BJ (cell line): Measurements from ENCODE around the gene SRGAP2. TPM values are rescaled to one million over a fixed set of nuclear protein-coding genes. Genes with fewer than 3 reads are reported as not detected.
A peak's percentile ranks its signal among the peaks of the same experiment; 100 is the strongest.
"Not testable (repeated sequence)": the region's sequence is repeated elsewhere in the genome, so short reads cannot be mapped to it uniquely, and the experiment has no call there.

Experiments used
- CTCF ChIA-PET: fragments of 350-600 bp; formaldehyde crosslinking; extraction: SDS; loops from one replicate; lab custom pipeline; 2021; ENCODE audit warnings: antibody characterized with exemption, inconsistent platforms; lab: Yijun Ruan, JAX
- POLR2A ChIA-PET: fragments of 300-600 bp; sonication (Branson Sonifier 250); formaldehyde crosslinking; extraction: SDS; loops from one replicate; lab custom pipeline; 2021; ENCODE audit warnings: antibody characterized with exemption; lab: Charles Lee
- DNase-seq: peaks from one replicate; pipeline ENCODE4 v3.0.0-alpha.2; 2011; ENCODE audit warnings: low read depth
- H3K27me3 ChIP-seq: 2 replicates; pipeline ENCODE4 v1.6.0; 2011; ENCODE audit warnings: low read length; ENCODE audit not compliant: control insufficient read depth, insufficient read depth
- H3K36me3 ChIP-seq: 2 replicates; pipeline ENCODE4 v1.5.1; 2011; ENCODE audit warnings: low read length; ENCODE audit not compliant: control insufficient read depth, insufficient read depth
- H3K4me3 ChIP-seq: 2 replicates; pipeline ENCODE4 v1.5.1; 2011; ENCODE audit warnings: low read depth, mild to moderate bottlenecking, control low read depth, low read length
- polyA plus RNA-seq: library from polyadenylated mRNA; depleted of rRNA; stranded (reverse); fragments of >200 nt; gene quantifications from 2 replicates; pipeline ENCODE4 v1.2.3, GENCODE V29; 2011

SRGAP2 gene
- polyA plus RNA-seq, 1 experiment, result 9.2 TPM

DNA sequence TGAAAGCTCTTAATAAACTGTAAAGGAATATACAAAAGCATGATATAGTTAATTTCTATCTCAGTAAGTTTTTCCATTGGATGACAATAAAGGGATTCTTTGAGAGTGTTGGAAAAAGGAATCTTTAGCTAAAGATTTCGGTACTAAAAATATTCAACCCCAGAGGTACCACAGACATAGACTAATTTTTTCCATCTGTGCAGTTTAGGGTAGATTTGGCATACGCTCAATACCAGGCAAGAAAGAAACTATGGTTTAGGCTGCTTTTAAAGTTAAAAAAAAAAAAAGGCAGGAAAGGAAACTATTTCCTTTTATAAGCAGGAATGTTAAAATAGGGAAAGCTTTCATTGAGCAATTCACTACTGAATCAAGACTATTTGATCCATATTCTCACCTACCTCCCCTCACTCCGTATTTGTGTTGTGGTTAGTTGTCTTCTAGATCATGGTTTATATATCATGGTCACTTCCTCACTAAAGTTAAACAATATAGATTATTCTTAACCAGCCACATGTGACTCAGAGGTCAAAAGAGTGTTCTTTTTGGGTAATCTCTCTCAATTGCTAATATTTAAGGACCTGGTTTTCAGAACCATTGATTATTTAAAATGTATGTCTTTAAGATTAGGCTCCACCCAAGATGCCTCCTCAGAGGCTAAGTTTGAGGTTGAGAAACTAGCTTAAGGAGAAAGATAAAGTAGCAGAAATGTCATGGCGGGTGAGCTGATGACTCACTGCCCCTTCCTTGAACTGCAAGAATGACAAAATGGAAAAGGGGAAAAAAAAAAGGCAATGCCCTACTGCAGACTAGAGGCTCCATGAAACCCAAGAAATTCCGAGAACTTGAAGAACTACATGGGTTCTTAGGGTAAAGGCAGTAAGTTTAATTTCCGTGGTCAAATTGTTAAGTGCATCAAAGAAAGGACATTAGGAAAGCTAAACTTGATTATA, 20.7 kb upstream of the SRGAP2 start:
- H3K36me3 ChIP-seq, POLR2A ChIA-PET, H3K4me3 ChIP-seq, H3K27me3 ChIP-seq, CTCF ChIA-PET, DNase-seq: not testable (repeated sequence)

GRCh38 chr1:206183788-206184187, 19.6 kb upstream of the SRGAP2 start:
- CTCF ChIA-PET, H3K4me3 ChIP-seq, H3K36me3 ChIP-seq, DNase-seq, H3K27me3 ChIP-seq, POLR2A ChIA-PET: not testable (repeated sequence)

DNA sequence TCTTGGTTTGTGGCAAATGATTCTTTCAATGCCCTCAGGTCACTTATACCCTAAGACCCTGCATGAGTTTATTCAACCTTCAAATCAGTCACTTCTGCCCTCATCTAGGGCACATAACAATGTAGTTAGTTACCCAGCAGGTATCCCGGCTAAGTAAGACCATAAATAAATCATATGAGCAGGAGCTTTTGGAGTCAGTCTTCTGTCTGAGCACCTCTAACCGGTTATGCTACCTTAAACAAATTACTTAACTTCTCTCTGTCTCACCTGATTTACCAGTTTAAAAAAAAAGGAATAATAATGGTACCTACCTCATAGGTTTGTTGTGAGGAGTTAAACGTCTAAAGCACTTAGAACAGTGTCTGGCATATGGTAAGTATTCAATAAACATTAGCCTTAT, 17.6 kb upstream of the SRGAP2 start:
- H3K36me3 ChIP-seq, H3K27me3 ChIP-seq, CTCF ChIA-PET, DNase-seq, POLR2A ChIA-PET, H3K4me3 ChIP-seq: not testable (repeated sequence)

DNA sequence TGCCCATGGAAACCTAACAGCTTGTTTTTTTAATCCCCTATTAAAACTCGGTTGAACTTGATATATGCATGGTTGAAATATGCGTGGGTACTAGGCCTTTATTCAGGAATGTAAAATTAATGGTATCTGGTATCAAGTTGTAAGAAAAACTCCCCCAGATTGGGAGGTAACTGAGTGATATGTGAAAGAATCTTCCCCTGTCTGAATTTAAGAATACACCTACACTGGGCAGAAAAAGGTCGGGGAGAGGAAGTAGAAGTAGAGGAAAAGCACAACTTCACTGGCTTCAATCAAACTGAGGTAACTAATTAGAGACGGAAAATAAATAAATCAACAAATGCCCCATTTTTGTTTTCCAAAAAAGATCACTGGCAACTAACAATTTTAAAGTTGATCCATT, 16.5 kb upstream of the SRGAP2 start:
- POLR2A ChIA-PET, CTCF ChIA-PET, H3K36me3 ChIP-seq, H3K27me3 ChIP-seq, DNase-seq, H3K4me3 ChIP-seq: not testable (repeated sequence)

GRCh38 chr1:206195182-206195581, 8.2 kb upstream of the SRGAP2 start:
- CTCF ChIA-PET, DNase-seq, POLR2A ChIA-PET, H3K27me3 ChIP-seq, H3K36me3 ChIP-seq, H3K4me3 ChIP-seq: not testable (repeated sequence)

DNA sequence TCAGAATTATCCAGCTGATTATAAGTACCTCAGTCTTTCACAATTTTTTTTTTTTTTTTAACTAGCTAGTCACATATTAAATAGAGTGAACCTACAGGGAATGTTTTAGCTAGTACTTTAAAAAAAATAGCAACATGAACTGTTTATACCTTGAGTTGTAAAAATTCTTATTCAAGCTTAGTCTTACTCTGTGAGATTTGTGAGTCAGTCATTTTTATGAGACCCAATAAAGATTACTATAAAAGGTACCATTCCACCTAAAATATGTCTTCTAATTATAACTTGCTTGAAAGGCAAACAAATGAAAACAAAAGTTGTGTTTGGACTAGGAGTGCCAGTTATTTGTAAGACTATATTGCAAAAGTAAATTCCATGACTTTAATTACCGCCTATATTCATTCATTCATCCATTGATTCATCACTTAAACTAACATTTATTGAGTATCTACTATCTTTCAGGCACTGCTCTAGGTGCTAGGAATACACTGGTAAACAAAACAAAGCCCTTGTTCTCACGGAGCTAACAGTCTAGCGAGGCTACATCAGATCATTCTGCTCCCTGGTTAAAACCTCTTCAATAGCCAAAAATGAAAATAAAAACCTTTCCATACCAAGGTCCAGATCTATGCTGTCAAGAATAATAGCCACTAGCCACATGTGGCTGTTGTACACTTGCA, 6.5 kb upstream of the SRGAP2 start:
- H3K27me3 ChIP-seq, DNase-seq, H3K36me3 ChIP-seq, POLR2A ChIA-PET, CTCF ChIA-PET, H3K4me3 ChIP-seq: not testable (repeated sequence)

DNA sequence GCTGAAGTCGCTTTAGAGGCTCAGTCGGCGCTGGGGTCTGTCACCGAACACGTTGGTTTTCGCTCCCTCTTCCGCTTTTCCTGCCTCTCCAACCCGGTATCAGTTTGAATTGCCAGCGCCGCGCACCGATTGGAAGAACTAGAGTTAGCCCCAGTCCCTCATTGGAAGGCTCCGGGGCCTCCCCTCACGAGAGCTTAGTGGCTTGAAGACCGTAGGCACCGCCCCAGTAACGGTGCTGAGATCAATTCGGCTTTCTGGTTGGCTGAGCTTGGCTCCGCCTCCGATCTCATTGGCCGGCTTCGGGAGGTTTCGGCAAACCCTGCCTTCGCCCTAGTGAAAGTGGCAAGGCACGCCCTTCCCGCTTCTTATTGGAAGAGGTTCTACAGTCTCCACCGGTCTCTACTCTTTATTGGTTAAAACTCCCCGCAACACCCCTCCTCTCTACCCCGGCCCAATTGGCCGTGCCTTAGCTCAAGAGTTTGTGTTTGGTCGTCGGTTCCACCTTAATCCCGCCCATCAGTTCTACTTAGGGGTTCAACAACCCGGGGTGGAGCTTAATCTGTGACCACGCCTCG, 465 bp upstream of the SRGAP2 start, which contains the start of gene FAM72A:
Gene FAM72A, minus strand, starts transcription at position 51 of the 575 bp plus-strand sequence. CDS start 814 bp downstream, outside the sequence.
- CTCF ChIA-PET, H3K27me3 ChIP-seq, POLR2A ChIA-PET, H3K36me3 ChIP-seq: not testable (repeated sequence)
- H3K4me3 ChIP-seq, result peak within 1 kb of the TSS; percentile 45
- DNase-seq, result peak; percentile 100

GRCh38 chr1:206204159-206204511, 794 bp downstream of the SRGAP2 start:
- DNase-seq, H3K27me3 ChIP-seq, H3K36me3 ChIP-seq, CTCF ChIA-PET, POLR2A ChIA-PET: not testable (repeated sequence)
- H3K4me3 ChIP-seq, result peak overlapping the region; percentile 42

- DNase-seq, result peak; percentile 1
- H3K4me3 ChIP-seq, result peak overlapping the region; percentile 38
- H3K36me3 ChIP-seq, H3K27me3 ChIP-seq, CTCF ChIA-PET, POLR2A ChIA-PET: not testable (repeated sequence)
Measured at GRCh38 chr1:206204871-206205270, 1.5 kb downstream of the SRGAP2 start.

- H3K36me3 ChIP-seq, CTCF ChIA-PET, DNase-seq, POLR2A ChIA-PET, H3K27me3 ChIP-seq: not testable (repeated sequence)
- peak overlapping the region; percentile 36 for H3K4me3 ChIP-seq
Measured at GRCh38 chr1:206205569-206205968, 2.2 kb downstream of the SRGAP2 start.

DNA sequence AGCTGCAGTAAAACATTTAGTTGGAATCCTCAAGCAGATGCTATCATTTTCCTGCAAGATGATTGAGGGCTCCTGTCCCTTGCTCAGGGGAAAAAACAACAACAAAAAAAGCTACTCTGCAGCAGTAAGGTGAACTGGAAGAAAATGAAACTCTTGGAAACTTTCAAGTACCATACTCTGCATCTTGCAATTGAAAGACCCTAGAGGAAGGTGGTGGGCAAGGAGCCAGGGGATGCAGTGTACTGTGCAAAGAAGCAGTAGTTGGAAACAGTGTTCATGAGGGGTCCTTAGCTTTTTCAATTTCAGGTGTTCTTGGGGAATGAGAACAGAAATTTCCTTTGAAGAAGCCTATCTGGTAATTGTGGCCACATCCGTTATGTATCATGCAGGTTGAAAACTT, 7.5 kb downstream of the SRGAP2 start:
- CTCF ChIA-PET, POLR2A ChIA-PET, H3K27me3 ChIP-seq, H3K4me3 ChIP-seq, DNase-seq, H3K36me3 ChIP-seq: not testable (repeated sequence)

DNA sequence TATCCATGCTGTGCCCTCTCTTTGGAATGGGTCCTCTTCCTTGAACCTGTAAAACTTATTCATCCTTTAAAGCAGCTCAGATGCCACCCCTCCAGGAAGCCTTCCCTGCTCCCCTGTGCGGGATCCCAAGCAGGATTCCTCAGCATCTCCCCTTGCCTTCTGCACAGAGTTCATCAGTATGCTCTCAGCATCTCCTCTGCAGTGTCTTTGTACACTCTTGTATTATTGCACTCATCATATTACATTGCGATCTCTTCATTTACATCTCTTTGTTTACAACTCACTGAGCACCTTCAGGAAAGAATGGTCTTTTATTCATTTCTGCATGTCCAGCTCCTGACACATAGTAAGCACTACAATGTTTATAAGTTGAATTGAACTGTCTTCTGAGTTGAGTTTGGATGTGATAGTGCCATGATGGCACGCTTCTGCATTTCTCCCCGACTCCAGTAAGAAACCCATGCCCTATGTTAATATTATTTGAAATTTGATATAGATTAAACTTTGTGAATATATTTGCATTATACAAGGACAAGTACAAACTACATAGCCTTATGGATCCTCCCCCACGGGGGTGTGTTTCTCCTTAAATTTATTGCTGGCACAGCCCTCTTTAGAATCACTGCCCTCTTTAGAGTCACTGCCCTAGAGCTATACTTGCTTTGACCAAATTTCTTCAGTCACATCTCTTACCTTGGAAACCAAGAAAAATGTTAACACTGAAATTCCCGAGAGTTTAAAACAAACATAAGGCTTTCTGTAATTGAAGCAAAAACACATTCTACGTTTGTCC, 12.5 kb downstream of the SRGAP2 start:
- DNase-seq, H3K4me3 ChIP-seq, CTCF ChIA-PET, H3K36me3 ChIP-seq, H3K27me3 ChIP-seq, POLR2A ChIA-PET: not testable (repeated sequence)
